ENCODE results near the gene PPARA.
A peak's percentile ranks its signal among the peaks of the same experiment; 100 is the strongest.

The PPARA gene

DNA sequence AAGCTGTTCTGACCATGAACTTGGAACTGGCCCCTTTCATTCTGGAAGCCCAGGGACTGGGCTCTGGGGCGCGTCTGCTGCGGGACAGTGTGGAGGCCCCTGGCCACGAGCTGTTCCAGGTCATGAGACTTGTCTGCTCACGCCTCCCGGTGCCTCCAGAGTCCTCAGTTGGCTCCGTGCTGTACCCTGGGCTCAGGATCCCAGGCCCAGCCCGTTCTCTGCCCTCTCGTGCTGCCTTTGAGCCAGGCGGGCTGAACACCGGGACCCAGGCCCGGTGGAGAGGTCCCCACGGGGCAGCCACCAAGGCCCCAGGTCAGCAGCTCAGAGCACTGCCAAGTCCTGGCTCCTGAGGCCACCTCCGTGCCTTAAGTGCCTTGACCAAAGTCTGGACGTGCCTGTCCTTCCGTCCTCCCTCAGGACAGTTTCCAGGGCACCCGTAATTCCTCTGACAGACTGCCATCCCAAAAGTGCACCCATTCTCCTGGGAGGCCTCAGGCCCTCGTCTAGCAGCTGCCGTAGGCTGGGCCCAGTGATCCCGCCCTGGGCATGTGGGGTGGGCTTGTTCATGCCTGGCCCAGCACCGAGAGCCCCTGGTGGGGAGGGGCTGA is 36.3 kb upstream of the PPARA start:
- H3K4me3 ChIP-seq (ENCODE audit: low read depth, low read length): no peak overlapping the region
- no peak for DNase-seq (ENCODE audit: low read depth, low spot score)
- in situ Hi-C loops (cut with HindIII; ENCODE audit: low sequenced_read_pairs): no loop called here
- TF ChIP-seq, protein P1, sequence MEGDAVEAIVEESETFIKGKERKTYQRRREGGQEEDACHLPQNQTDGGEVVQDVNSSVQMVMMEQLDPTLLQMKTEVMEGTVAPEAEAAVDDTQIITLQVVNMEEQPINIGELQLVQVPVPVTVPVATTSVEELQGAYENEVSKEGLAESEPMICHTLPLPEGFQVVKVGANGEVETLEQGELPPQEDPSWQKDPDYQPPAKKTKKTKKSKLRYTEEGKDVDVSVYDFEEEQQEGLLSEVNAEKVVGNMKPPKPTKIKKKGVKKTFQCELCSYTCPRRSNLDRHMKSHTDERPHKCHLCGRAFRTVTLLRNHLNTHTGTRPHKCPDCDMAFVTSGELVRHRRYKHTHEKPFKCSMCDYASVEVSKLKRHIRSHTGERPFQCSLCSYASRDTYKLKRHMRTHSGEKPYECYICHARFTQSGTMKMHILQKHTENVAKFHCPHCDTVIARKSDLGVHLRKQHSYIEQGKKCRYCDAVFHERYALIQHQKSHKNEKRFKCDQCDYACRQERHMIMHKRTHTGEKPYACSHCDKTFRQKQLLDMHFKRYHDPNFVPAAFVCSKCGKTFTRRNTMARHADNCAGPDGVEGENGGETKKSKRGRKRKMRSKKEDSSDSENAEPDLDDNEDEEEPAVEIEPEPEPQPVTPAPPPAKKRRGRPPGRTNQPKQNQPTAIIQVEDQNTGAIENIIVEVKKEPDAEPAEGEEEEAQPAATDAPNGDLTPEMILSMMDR (IDR thresholded peaks at IDR 0.05; ENCODE audit: low read depth, low read length): no peak

- in situ Hi-C loops (cut with HindIII; ENCODE audit: low sequenced_read_pairs): no loop called here
- no peak for DNase-seq (ENCODE audit: low read depth, low spot score)
- H3K4me3 ChIP-seq (ENCODE audit: low read depth, low read length): no peak overlapping the region
- TF ChIP-seq, protein P1 (IDR thresholded peaks at IDR 0.05; ENCODE audit: low read depth, low read length): no peak
Observed at GRCh38 chr22:46114518-46115387, 35.6 kb upstream of the PPARA start.

- no peak overlapping the region for H3K4me3 ChIP-seq (ENCODE audit: low read depth, low read length)
- in situ Hi-C loops (cut with HindIII; ENCODE audit: low sequenced_read_pairs): no loop called here
- TF ChIP-seq, protein P1 (IDR thresholded peaks at IDR 0.05; ENCODE audit: low read depth, low read length): no peak
- DNase-seq (ENCODE audit: low read depth, low spot score): no peak
Observed at GRCh38 chr22:46115388-46115678, 35.0 kb upstream of the PPARA start.

DNA sequence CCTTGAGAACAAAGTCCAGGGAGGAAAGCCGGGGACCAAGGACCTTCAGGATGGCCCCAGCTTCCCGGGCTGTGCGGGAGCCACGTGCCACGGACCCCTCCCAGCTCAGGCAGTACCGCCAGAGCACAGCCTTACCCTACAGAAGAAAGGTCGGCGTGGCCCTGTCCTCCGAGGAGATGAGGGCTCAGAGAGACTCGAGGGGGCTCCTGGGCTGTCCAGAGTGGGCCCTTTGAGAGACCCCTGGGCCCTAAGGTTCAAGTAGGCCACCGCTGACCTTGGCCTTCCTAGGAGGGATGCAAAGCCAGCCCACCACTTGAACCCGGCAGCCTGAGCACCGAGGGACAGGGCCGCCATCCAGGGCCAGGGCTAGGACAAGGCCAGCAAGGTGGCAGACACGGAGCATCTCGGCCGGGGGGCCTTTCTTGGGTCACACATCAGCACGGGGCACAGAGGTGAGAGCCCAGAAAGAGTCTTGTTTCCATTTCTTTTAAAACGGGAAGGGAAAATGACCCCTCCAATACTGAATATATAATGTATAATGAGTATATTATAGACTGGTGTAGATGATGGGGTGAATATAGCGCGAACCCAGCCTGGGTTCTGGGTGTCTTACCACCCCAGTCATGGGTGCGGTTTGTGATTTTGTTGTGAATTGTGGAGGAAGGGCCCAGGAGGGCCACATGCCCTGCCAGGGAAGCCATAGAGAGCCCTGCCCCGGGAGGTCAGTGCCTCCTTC is 34.4 kb upstream of the PPARA start:
- in situ Hi-C loops (cut with HindIII; ENCODE audit: low sequenced_read_pairs): no loop called here
- no peak overlapping the region for H3K4me3 ChIP-seq (ENCODE audit: low read depth, low read length)
- no peak for DNase-seq (ENCODE audit: low read depth, low spot score)
- TF ChIP-seq, protein P1 (IDR thresholded peaks at IDR 0.05; ENCODE audit: low read depth, low read length): no peak

DNA sequence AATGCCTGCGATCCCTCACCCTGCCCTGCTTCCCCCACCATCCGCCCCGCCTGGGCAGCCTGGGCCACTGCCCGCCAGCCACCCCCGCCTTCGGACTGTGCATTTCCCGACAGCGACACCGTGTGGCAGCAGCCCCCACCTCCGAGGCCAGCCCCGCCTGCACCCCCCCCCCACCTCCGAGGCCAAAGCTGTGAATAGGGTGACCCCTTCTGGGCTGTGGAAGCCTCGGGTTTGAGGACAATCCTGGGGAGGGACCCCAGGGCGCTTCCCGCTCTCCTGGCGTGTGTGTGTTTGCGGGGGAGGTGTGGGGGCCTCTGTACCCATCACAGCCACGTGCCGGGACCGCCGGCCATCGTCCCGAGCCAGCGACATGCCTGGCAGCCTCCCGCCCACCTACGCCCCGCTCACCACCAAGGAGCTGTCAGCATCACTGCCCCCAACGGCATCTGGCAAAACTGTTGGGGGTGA is 33.8 kb upstream of the PPARA start:
- peak; percentile 85 for DNase-seq (ENCODE audit: low read depth, low spot score)
- no peak overlapping the region for H3K4me3 ChIP-seq (ENCODE audit: low read depth, low read length)
- in situ Hi-C loops (cut with HindIII; ENCODE audit: low sequenced_read_pairs): no loop called here
- TF ChIP-seq, protein P1 (IDR thresholded peaks at IDR 0.05; ENCODE audit: low read depth, low read length): peak; percentile 76

All from astrocyte of the spinal cord (primary cell).